ENCODE measurements around the gene PRRC2B.
"Not testable (repeated sequence)": the region's sequence is repeated elsewhere in the genome, so short reads cannot be mapped to it uniquely, and the experiment has no call there.

PRRC2B gene

DNA sequence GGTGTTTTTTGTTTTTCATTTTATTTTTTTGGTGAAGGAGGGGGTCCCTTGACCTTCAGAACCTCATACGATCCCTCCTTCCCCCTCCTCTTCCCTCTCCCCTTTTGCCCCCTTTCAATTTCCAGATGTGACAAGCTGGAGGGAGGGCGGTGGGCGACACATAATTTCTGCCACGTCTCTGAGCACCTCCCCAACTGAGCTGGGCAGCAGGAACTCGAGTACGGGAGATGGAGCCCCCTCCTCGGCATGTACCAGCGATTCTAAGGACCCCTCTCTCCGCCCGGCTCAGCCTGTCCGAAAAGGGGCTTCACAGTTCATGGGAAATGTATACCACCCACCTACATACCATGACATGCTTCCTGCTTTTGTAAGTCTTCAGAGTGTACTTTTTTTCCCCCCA lies 52.4 kb downstream of the PRRC2B start:
- no peak overlapping the region for H3K4me3 ChIP-seq (ENCODE audit: control insufficient read depth, low read depth, low read length)
- TF ChIP-seq, protein P1, sequence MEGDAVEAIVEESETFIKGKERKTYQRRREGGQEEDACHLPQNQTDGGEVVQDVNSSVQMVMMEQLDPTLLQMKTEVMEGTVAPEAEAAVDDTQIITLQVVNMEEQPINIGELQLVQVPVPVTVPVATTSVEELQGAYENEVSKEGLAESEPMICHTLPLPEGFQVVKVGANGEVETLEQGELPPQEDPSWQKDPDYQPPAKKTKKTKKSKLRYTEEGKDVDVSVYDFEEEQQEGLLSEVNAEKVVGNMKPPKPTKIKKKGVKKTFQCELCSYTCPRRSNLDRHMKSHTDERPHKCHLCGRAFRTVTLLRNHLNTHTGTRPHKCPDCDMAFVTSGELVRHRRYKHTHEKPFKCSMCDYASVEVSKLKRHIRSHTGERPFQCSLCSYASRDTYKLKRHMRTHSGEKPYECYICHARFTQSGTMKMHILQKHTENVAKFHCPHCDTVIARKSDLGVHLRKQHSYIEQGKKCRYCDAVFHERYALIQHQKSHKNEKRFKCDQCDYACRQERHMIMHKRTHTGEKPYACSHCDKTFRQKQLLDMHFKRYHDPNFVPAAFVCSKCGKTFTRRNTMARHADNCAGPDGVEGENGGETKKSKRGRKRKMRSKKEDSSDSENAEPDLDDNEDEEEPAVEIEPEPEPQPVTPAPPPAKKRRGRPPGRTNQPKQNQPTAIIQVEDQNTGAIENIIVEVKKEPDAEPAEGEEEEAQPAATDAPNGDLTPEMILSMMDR (conservative IDR thresholded peaks at IDR 0.05; ENCODE audit: control insufficient read depth, insufficient read depth, low read depth, low read length) = no peak
- DNase-seq (ENCODE audit: low read depth) = no peak

DNA sequence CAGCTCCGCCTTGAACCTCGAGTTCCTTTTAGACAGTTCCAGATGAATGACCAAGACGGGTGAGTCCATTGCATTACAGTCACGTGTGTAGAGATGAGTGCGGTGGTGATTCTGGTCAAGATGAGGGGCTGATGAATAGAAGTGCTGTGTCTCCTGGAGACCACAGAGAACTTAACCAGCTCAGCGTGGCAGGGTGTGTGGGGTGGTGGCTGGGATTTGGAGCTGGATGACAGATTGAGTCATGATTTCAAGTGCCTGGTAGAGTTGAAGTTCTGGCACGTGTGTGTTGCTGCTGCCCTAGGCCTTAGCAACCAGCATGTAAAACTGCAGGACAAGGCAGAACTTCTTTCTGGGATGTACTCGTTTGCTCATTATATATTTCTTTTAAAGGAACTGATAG lies 53.3 kb downstream of the PRRC2B start:
- no peak overlapping the region for H3K4me3 ChIP-seq (ENCODE audit: control insufficient read depth, low read depth, low read length)
- TF ChIP-seq, protein P1 (conservative IDR thresholded peaks at IDR 0.05; ENCODE audit: control insufficient read depth, insufficient read depth, low read depth, low read length) = no peak
- DNase-seq (ENCODE audit: low read depth) = peak; percentile 40

DNA sequence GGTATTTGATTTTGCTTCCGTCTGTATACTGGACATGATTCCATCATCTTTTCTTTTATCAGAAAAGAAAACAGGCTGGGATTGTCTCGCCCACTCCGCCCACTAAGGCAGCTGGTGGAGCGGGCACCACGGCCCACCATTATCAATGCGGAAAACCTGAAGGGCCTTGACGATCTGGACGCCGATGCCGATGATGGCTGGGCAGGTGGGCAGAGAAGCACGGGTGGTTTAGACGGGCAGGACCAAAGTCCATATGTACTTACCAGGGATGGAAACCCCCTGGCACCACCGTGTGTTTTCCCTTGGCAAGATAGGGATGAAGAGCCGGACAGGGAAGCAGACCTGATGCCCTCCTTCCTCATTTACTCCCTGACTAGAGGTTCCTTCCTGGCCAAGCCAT lies 53.7 kb downstream of the PRRC2B start:
- TF ChIP-seq, protein P1 (conservative IDR thresholded peaks at IDR 0.05; ENCODE audit: control insufficient read depth, insufficient read depth, low read depth, low read length) = no peak
- no peak for DNase-seq (ENCODE audit: low read depth)
- no peak overlapping the region for H3K4me3 ChIP-seq (ENCODE audit: control insufficient read depth, low read depth, low read length)

DNA sequence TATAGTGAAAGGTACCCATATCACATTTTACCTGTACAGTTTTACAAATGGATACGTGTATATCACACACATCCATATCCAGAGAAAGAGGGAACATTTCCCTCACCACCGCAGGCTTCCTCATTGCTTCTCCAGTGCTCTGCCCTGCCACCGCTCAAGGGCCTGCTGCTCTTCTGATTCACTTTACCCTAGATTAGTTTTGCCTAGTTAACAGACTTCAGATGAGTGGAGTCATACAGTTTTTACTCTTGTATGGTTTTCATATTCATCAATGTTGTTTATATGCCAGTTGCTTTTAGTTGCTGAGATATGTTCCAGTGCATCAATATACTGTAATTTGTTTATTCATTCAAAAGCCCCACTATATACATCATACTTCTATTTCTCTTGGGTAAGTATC lies 54.9 kb downstream of the PRRC2B start:
- TF ChIP-seq, protein P1 (conservative IDR thresholded peaks at IDR 0.05; ENCODE audit: control insufficient read depth, insufficient read depth, low read depth, low read length) = no peak
- no peak for DNase-seq (ENCODE audit: low read depth)
- no peak overlapping the region for H3K4me3 ChIP-seq (ENCODE audit: control insufficient read depth, low read depth, low read length)

DNA sequence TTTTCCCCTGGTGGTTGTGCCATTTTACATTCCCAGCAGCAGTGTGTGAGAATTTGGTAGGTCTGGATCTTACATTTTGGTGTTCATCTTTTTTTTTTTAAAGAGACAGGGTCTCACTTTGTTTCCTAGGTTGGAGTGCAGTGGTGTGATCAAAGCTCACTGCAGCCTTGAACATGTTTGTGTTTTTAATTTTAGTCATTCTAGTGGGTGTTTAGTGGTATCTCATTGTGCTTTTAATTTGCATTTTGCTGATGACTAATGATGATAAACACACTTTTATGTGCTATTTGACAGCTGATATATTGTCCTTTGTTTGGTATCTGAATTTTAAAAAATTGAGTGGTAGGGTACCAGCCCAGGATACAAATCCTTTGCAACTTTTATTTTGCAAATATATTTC lies 55.4 kb downstream of the PRRC2B start:
- no peak overlapping the region for H3K4me3 ChIP-seq (ENCODE audit: control insufficient read depth, low read depth, low read length)
- TF ChIP-seq, protein P1 (conservative IDR thresholded peaks at IDR 0.05; ENCODE audit: control insufficient read depth, insufficient read depth, low read depth, low read length) = no peak
- DNase-seq (ENCODE audit: low read depth) = no peak

DNA sequence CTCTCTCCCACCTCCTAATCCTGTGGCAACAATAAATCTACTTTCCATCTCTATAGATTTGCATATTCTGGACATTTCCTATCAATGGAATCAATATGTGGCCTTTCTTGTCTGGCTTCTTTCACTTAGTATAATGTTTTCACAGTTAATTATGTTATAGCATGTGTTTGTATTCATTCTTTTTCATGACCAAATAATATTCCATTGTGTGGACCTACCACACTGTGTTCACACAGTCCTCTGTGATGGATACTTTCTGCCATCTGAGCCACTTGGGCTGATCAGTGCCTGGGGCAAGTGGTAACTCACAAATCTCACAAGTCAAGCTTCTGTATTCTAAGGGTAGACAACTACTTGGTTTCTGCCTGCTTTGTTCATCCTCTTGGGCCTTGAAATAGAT lies 60.1 kb downstream of the PRRC2B start:
- TF ChIP-seq, protein P1 (conservative IDR thresholded peaks at IDR 0.05; ENCODE audit: control insufficient read depth, insufficient read depth, low read depth, low read length) = no peak
- no peak overlapping the region for H3K4me3 ChIP-seq (ENCODE audit: control insufficient read depth, low read depth, low read length)
- no peak for DNase-seq (ENCODE audit: low read depth)

DNA sequence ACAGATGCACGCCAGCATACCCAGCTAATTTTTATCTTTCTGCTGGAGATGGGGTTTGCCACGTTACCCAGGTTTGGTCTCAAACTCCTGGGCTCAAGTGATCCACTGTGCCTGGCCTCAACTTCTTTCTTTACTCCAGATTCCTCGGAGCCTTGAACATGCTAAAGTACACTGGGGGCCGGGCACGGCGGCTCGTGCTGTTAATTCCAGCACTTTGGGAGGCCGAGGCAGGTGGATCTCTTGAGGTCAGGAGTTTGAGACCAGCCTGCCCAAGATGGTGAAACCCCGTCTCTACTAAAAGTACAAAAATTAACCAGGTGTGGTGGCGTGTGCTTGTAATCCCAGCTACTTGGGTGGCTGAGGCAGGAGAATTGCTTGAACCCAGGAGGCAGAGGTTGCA lies 61.8 kb downstream of the PRRC2B start:
- not testable (repeated sequence) for DNase-seq (ENCODE audit: low read depth); H3K4me3 ChIP-seq (ENCODE audit: control insufficient read depth, low read depth, low read length)
